ENCODE measurements around the gene FASN.

FASN gene

DNA sequence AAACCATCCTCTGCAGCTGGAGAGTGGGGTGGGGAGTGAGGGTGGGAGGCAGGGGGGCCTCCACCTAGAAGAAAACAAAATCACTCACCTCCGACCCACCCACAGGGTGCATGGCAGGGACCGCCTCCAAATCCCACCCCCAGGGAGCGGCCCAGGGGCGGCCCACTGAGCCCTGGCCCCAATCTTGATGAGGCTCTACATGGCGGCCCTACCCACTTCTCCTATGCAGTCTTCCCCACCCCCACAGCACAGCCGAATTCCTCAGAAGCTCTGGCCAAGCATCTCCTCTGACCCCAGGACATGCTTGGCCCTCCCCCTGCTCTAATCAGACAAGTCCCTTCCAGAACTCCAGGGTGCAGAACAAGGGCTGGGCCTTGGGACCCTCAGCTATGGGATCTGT is 18.2 kb upstream of the FASN start:
- TF ChIP-seq CTCF (IDR thresholded peaks at IDR 0.05; ENCODE audit: insufficient read depth, low read depth, low read length, missing control alignments): no peak

GRCh38 chr17:82114872-82115271 is 16.8 kb upstream of the FASN start:
- no peak overlapping the region for H3K4me3 ChIP-seq (ENCODE audit: low read length)
- no peak for TF ChIP-seq CTCF (IDR thresholded peaks at IDR 0.05; ENCODE audit: insufficient read depth, low read depth, low read length, missing control alignments)
- DNase-seq (ENCODE audit: low read depth): no peak

More for the DNA sequence above, 18.2 kb upstream of the FASN start:
- DNase-seq (ENCODE audit: low read depth): no peak
- no peak overlapping the region for H3K4me3 ChIP-seq (ENCODE audit: low read length)

- no peak for TF ChIP-seq CTCF (IDR thresholded peaks at IDR 0.05; ENCODE audit: insufficient read depth, low read depth, low read length, missing control alignments)
- H3K4me3 ChIP-seq (ENCODE audit: low read length): no peak overlapping the region
- DNase-seq (ENCODE audit: low read depth): no peak
Observed at GRCh38 chr17:82114447-82114846, 16.4 kb upstream of the FASN start.

- no peak for TF ChIP-seq CTCF (IDR thresholded peaks at IDR 0.05; ENCODE audit: insufficient read depth, low read depth, low read length, missing control alignments)
- no peak for DNase-seq (ENCODE audit: low read depth)
- no peak overlapping the region for H3K4me3 ChIP-seq (ENCODE audit: low read length)
Observed at GRCh38 chr17:82113941-82114340, 15.9 kb upstream of the FASN start.

- no peak overlapping the region for H3K4me3 ChIP-seq (ENCODE audit: low read length)
- no peak for DNase-seq (ENCODE audit: low read depth)
Observed at GRCh38 chr17:82113422-82113821, 15.4 kb upstream of the FASN start.

DNA sequence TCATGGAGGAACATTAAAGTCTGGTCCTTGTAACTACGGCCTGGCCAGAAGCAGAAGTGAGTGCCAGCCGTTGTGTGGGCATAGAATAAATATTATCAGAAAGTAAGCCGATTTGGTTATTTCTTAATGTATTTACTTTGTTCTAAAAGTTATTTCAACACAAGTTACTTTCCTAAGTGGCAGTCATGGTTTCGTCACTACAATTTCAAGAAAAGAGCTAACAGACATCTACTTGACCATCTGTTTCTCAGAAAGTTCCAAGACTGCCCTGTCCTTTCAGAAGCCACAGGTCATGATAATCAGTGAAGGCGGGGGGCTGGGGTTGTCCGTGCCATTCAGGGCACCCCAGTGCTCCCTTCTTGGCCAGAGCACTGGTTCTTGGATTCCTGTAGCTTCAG is 14.9 kb upstream of the FASN start:
- H3K4me3 ChIP-seq (ENCODE audit: low read length): no peak overlapping the region
- DNase-seq (ENCODE audit: low read depth): no peak
- TF ChIP-seq CTCF (IDR thresholded peaks at IDR 0.05; ENCODE audit: insufficient read depth, low read depth, low read length, missing control alignments): no peak

More at GRCh38 chr17:82113422-82113821, 15.4 kb upstream of the FASN start:
- TF ChIP-seq CTCF (IDR thresholded peaks at IDR 0.05; ENCODE audit: insufficient read depth, low read depth, low read length, missing control alignments): no peak

DNA sequence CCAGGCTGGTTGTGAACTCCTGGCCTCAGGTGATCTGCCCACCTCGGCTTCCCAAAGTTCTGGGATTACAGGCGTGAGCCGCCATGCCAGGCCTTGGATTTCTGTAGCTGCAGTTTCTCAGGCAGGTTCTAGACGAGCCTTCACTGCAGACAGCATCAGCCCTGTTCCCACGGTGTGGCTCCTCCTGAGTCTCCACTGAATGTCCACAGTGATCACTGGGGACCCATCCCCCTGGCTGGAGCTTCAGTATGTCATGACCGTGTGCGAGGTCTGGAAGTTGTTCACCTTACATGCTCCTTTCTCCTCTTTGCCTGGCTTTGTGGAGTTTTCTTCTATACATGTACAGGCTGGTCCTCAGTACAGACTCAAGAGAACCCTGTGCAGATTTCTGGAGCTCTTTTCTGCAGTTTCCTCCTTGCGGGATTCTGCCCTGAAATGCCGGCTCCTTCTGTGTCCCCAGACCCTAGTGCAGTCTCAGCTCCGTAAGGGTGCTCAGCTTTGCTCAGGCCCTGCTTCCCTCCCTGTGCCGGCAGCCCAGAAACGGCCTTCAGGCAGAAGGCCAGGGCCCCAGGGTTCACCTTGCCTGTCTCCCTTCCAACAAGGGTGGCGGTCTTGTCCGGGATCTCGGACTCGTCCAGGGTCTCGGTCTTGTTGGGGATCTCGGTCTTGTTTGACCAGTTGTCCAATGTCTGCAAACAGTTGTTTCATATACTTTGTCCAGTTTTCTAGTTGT is 14.3 kb upstream of the FASN start:
- H3K4me3 ChIP-seq (ENCODE audit: low read length): no peak overlapping the region
- DNase-seq (ENCODE audit: low read depth): no peak
- TF ChIP-seq CTCF (IDR thresholded peaks at IDR 0.05; ENCODE audit: insufficient read depth, low read depth, low read length, missing control alignments): no peak

Measured in epithelial cell of esophagus (primary cell).